Stimulated activated CD4-positive, alpha-beta T cell treated with anti-CD3 and anti-CD28 coated beads, TNF-alpha, amount 100 ng/mL, for 1 hour (primary cell): ENCODE data around the gene LARP4B.

Experiments
- DNase-seq, 3 donors: peaks; one replicate each; pipeline ENCODE4 v3.0.0-alpha.2; 2020; ENCODE audit warnings: low read depth in 3 of 3, low spot score in 1 of 3

LARP4B gene

GRCh38 chr10:931326-932318, at the start of gene LARP4B:
Gene LARP4B (minus strand): TSS chr10:931705. CDS start chr10:885721, 45,984 bp downstream.
- DNase-seq: peak; percentile 87 to 95 (median 94)

GRCh38 chr10:980468-981093, 49.1 kb upstream of the LARP4B start:
- no peak for DNase-seq

GRCh38 chr10:978826-979421, 47.4 kb upstream of the LARP4B start:
- DNase-seq: no peak

DNA sequence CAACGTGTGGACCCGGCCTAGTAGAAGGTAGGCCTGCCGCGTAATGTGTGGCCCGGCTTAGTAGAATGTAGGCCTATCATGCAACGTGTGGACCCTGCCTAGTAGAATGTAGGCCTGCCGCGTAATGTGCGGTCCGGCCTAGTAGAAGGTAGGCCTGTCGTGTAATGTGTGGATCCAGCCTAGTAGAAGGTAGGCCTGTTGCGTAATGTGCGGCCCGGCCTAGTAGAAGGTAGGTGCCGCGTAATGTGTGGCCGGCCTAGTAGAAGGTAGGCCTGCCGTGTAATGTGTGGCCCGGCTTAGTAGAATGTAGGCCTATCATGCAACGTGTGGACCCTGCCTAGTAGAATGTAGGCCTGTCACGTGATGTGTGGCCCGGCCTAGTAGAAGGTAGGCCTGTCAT, 44.8 kb upstream of the LARP4B start:
- DNase-seq: no peak

- DNase-seq: no peak
Observed at GRCh38 chr10:974785-975074, 43.2 kb upstream of the LARP4B start.

DNA sequence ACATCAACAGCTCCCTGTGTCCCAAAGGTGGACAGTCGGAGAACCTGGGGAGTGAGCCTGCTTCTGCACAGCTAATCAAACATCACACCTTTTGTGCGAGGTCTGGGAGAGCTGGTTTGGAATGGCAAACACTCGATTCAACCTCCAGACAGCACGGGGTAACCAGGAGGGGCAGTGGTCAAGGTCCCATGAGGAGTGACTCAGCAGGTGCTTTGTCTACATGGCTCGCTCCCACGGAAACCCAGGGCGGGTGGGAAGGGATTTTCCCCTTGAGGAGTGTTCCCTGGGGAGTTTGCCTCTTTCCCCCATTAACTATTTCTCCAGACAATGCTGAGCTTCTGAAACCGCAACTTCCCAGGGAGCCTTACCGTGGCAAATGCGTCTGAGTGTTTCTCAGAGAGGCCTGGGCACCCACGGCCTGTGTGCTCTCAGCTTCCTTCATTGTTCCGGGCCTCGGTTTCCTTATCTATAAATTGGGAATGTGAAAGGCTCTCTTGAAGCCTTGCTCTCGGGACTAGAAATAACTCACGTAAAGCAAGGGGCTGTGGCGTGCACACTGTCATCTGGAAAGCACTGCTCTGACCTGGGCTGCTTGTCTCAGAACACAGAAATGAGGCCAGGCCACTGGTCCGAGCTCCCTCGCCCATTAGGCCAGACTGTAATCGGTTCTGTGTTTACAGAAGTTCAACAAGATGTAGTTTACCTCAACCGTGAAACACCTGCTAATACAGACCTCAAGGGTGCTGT, 42.7 kb upstream of the LARP4B start:
- no peak for DNase-seq

DNA sequence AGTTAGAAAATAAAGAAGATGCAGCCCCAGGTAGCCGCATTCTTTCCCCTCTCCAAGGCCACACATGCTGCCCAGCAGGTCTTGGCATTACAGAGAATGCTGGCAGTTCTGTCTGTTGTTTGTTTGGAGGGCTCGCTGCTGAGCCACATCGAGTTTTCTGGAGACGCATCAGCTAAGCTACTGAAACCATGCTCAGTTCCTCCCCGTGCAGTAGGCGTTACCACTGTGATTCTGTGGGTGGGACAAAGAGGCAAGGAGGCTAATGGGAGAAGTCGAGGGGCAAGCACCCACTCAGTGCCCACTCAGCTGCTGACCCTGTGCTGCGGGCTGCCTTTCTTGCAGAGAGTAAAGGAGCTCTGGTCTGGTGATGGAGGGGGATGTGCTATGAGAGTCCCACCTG, 41.3 kb upstream of the LARP4B start:
- no peak for DNase-seq

DNA sequence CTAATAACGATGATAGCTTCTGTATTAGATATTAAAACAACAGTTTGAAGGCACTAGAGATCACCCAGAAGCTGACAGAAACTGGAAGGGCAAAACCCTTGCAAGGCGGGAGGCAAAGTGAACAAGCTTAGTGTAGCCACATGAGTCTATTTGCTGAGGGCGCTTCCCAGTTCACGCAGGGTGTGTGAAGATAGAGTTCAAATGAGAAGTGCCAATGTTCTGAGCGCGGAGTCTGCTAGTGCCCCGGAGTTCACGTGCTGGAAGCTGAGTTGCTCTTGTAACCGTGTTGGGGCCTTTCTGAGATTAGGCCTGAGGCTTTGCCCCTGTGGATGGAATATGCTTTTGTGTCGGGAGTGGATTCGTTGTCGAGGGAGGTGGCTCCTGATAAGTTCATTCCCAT, 40.1 kb upstream of the LARP4B start:
- no peak for DNase-seq

- DNase-seq: no peak
Observed at GRCh38 chr10:971150-971542, 39.6 kb upstream of the LARP4B start.

- DNase-seq: no peak
Observed at GRCh38 chr10:970311-971149, 39.0 kb upstream of the LARP4B start.

- DNase-seq: no peak
Observed at GRCh38 chr10:969473-970150, 38.1 kb upstream of the LARP4B start.

DNA sequence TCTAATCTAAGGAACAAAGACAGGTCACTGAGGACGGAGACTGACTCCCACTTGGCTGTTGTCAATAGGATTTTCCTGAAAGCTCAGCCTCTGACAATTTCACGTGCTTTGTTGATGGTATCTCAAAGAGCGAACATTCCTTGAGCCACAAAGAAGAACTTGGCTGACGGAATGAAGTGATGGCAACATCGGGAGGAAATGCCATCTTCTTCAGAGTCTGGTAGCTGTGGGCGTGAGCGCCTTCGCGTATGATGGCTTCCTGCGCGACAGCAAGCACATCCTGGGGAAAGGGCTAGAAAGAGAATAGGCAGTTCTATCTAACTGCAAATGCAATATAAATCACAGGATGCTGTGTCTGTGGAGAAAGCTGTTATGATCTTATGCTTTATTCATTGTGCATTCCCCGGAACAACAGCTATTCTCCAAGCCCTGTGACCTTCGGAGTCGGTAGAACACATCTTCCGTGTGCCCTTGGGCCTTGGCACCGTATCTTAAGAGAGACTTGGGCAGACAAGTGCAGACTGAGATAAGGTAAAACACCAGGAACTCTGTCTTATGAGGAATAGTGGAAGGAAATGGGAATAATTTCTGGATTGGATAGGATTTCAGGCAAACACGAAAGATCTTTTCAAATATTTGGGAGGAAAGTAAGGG, 37.2 kb upstream of the LARP4B start:
- DNase-seq: no peak

- no peak for DNase-seq
Observed at GRCh38 chr10:966466-967235, 35.1 kb upstream of the LARP4B start.

DNA sequence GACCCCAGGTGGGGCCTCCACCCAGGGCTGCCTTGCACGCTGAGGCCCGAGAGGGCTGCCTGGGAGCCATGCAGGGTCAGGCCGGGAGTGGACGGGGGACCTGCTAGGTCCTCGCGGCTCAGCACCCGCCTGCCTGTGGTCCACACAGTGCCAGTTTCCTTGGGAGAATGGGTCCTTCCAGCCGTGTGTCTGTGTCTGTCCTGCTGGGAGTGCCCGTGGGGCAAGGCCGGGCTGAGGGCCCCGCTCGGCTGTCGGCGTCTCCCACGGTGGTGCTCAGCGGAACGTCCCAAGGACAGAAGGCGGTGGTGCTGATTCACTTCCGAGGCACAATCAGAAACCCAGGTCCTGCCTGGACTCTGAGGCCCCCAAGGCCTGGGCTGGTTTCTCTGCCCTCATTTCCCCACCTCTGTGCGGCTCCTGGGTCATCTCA, 33.5 kb upstream of the LARP4B start:
- DNase-seq: no peak

DNA sequence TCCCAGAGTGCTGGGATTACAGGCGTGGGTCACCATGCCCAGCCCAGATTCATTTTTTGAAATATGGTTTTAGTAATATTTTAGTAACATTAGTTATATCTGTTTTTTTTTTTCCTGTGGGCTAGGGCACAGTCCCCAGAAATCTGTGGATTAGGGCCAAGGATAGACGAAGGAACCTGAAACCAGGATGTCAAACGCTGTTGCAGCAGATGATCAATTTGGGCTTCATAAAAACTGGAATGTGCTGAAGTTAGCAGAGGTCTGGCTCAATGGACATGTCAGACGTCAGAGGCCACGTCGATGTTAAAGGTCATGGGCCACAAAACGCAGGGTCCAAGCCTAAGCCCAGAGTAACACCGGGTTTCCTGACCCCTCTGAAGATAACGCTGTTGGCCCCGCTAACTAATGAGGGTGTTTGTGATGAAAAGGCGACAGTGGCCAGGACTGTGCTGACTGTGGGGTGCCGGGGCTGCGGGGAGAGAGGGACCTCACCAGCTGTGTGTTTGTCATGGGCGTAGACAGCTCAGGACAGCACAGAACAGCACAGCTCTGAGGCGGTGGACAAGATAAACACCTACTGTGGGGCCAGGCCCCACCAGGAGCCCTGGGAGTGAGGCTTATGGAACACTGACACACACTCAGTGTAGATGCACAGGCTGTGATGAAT, 32.9 kb upstream of the LARP4B start:
- DNase-seq: no peak

GRCh38 chr10:963655-964054, 32.1 kb upstream of the LARP4B start:
- DNase-seq: no peak

- no peak for DNase-seq
Observed at GRCh38 chr10:963186-963585, 31.7 kb upstream of the LARP4B start.

- no peak for DNase-seq
Observed at GRCh38 chr10:962342-962741, 30.8 kb upstream of the LARP4B start.
